NCI-H2029 treated with DMSO at 0.1 percent for 48 hours (cell line): ENCODE data around the gene POLN.
"Not testable (repeated sequence)": the region's sequence is repeated elsewhere in the genome, so short reads cannot be mapped to it uniquely, and the experiment has no call there.

Experiments
- DNase-seq: peaks from one replicate; lab custom pipeline; 2025; lab: John Stamatoyannopoulos, UW

Gene POLN

GRCh38 chr4:2041239-2042130 lies 200.4 kb downstream of the POLN start:
- DNase-seq, result no peak

GRCh38 chr4:2040391-2041238 lies 201.3 kb downstream of the POLN start:
- no peak for DNase-seq

GRCh38 chr4:2036866-2037265 lies 205.1 kb downstream of the POLN start:
- DNase-seq, result no peak

GRCh38 chr4:2036327-2036726 lies 205.6 kb downstream of the POLN start:
- DNase-seq, result no peak

- DNase-seq, result not testable (repeated sequence)
Observed at GRCh38 chr4:2031161-2031560, 210.8 kb downstream of the POLN start.

GRCh38 chr4:2027120-2027519 lies 214.8 kb downstream of the POLN start:
- not testable (repeated sequence) for DNase-seq

GRCh38 chr4:2025817-2026216 lies 216.1 kb downstream of the POLN start:
- no peak for DNase-seq

GRCh38 chr4:2024683-2025082 lies 217.2 kb downstream of the POLN start:
- no peak for DNase-seq
